Cardiac muscle cell (in vitro differentiated cells and primary cell): ENCODE data around the gene STARD13. TPM values are rescaled to one million over a fixed set of nuclear protein-coding genes. Genes with fewer than 3 reads are reported as not detected.

Source experiments
- DNase-seq, 2 donors: peaks; one replicate each; pipeline versions ENCODE4 v3.0.0 to v3.0.0-alpha.2; 2010 to 2017; ENCODE audit warnings: low read depth in 1 of 2, low spot score in 1 of 2
- H3K27ac ChIP-seq: fragments of 200-600 bp; sonication (generic); 2 replicates; pipeline ENCODE4 v1.5.1; 2016
- H3K27me3 ChIP-seq: fragments of 200-600 bp; sonication (generic); 2 replicates; pipeline ENCODE4 v1.6.0; 2016; ENCODE audit warnings: control low read depth
- H3K36me3 ChIP-seq: fragments of 200-600 bp; sonication (generic); 2 replicates; pipeline ENCODE4 v1.5.1; 2016; ENCODE audit warnings: control low read depth
- H3K4me1 ChIP-seq: fragments of 200-600 bp; sonication (generic); 2 replicates; pipeline ENCODE4 v1.8.1; 2017; ENCODE audit warnings: low read depth, mild to moderate bottlenecking, mixed run types
- H3K4me3 ChIP-seq: fragments of 200-600 bp; sonication (generic); 2 replicates; pipeline ENCODE4 v1.5.1; 2016; ENCODE audit warnings: mild to moderate bottlenecking
- H3K9me3 ChIP-seq: fragments of 200-600 bp; sonication (generic); 2 replicates; pipeline ENCODE4 v1.5.1; 2017; ENCODE audit warnings: low read depth, mild to moderate bottlenecking, control low read depth
- polyA plus RNA-seq: library from polyadenylated mRNA; unstranded; fragments of >200 nt; fragmentation: Nextera tagmentation; extraction: Ambion mirVana; gene quantifications from 2 replicates; pipeline ENCODE4 v1.2.1, GENCODE V29; 2016
- total RNA-seq: library from RNA; depleted of rRNA; stranded (reverse); fragments of >200 nt; gene quantifications from 2 replicates; pipeline ENCODE4 v1.2.3, GENCODE V29; 2016
- TF ChIP-seq, protein P1 (sequence below): IDR thresholded peaks from 2 replicates; pipeline ENCODE4 v1.5.1; 2012; ENCODE audit warnings: low read depth, mild to moderate bottlenecking, low read length

STARD13 gene
- total and polyA plus RNA-seq, 2 experiments from 2014 or later = 16.5 to 23.5 TPM

DNA sequence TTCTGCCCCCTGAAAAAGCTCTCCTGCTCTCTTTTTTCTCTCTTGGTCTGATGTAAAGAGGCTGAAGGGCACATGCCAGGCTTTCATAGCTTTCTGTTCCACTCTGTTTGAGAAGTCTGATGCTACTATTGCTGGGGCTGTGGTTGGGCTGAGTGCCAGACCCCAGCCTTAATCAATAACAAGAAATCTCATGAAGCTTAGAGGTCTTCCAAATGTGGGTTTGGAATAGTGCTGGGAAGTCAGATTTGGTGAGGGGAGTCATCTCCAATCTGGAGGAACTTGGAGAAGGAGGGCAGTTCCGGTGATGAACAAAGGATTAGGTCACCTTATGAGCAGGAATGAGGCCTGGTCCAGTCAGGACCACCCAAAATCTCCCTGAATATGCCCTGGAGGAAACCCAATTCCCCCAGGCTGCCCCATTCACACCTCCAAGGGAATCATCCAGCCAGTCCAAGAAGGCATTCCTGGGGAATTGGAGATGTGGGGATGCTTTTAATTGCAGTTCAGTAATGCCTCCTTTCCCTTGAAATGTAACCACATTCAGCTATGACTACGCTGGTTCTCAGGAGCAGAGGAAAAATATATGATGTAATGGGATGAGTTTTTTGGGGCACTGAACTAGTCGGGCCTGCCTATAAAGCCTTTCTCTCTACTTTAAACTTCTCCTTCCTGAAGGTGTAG lies 102.0 kb downstream of the STARD13 start:
- Histone ChIP-seq H3K4me3 (no peak overlapping the region), H3K27ac (no peak overlapping the region), H3K27me3 (no peaks in the 10 kb centered on the region), H3K4me1 (peaks cover 16% of the 10 kb centered on the region), H3K9me3 (no peaks in the 10 kb centered on the region), H3K36me3 (no peaks in the 10 kb centered on the region)
- TF ChIP-seq, protein P1, sequence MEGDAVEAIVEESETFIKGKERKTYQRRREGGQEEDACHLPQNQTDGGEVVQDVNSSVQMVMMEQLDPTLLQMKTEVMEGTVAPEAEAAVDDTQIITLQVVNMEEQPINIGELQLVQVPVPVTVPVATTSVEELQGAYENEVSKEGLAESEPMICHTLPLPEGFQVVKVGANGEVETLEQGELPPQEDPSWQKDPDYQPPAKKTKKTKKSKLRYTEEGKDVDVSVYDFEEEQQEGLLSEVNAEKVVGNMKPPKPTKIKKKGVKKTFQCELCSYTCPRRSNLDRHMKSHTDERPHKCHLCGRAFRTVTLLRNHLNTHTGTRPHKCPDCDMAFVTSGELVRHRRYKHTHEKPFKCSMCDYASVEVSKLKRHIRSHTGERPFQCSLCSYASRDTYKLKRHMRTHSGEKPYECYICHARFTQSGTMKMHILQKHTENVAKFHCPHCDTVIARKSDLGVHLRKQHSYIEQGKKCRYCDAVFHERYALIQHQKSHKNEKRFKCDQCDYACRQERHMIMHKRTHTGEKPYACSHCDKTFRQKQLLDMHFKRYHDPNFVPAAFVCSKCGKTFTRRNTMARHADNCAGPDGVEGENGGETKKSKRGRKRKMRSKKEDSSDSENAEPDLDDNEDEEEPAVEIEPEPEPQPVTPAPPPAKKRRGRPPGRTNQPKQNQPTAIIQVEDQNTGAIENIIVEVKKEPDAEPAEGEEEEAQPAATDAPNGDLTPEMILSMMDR = no peak
- DNase-seq = no peak

DNA sequence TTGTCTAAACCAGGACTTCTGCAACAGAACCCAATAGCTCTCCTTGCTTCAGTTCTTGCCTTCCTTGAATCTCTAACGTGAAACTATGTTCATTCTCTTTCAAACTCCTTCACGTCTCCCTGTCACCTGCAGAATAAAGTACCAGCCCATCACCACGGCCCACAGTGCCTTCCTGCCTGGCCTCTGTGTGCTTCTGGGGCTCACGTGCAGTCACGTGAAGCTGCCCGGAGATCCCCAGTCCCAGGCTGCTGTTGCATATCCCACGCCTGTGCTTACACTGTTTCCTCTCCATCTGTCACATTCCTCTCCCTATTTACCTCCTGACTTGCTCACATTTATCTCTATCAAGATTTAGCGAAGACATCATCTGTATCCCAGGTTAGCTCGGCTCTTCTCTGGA lies 102.8 kb downstream of the STARD13 start:
- Histone ChIP-seq H3K9me3 (no peaks in the 10 kb centered on the region), H3K27ac (no peak overlapping the region), H3K36me3 (no peaks in the 10 kb centered on the region), H3K4me1 (peaks cover 16% of the 10 kb centered on the region), H3K27me3 (no peaks in the 10 kb centered on the region), H3K4me3 (no peak overlapping the region)
- TF ChIP-seq, protein P1 = no peak
- DNase-seq = no peak

DNA sequence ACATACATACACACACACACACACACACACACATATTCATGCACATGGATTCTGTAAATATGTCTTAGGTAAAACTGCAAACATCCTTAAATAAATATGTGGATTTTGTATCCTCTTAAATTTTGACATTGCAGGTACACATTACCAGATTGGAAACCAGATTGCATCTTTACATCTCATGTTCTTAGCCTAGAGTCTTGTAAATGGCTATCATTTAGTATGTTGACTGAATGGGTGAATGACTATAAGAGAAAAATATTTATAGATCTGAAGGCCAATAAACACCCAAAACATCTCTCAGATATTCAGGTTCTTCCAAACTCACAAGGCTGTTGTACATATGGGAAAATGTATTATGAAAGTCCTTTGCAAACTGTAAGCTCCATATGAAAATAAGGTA lies 104.3 kb downstream of the STARD13 start:
- H3K9me3 ChIP-seq = no peaks in the 10 kb centered on the region
- no peak overlapping the region for H3K4me3 ChIP-seq
- peaks cover 16% of the 10 kb centered on the region for H3K4me1 ChIP-seq
- H3K36me3 ChIP-seq = no peaks in the 10 kb centered on the region
- no peaks in the 10 kb centered on the region for H3K27me3 ChIP-seq
- H3K27ac ChIP-seq = no peak overlapping the region
- DNase-seq = no peak
- TF ChIP-seq, protein P1 = no peak

DNA sequence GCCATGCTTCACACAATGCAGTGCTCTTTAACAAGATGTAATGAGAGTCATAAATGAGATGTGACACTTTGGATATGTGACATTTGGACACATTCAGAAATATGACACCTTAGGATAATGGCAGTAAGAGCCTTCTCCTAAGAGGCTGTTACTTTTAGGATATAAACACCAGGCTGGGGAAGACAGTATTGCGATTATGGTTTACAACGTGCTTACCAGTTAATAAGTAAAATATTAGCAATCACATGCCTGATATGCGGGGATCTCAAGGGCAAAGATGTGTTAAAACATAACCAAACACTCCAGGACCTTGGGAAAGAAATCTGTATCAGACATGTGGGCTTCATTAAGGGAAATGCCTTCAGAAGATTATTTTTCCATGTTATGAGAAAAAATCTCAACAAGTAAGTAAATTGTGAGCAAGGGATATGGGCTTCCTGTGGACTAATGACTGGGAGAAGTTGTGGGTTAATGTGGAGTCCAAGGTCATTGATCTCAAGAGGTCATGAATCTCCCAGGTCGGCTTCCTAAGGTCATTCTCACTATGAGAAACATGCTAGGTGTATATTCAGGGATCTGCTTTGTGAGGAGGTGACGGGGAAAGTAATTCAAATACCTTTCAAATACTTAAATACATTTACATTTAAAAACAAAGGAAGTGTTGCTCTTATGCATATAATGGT lies 105.3 kb downstream of the STARD13 start:
- Histone ChIP-seq H3K36me3 (no peaks in the 10 kb centered on the region), H3K27me3 (no peaks in the 10 kb centered on the region), H3K4me3 (no peak overlapping the region), H3K4me1 (peaks cover 16% of the 10 kb centered on the region), H3K27ac (no peak overlapping the region), H3K9me3 (no peaks in the 10 kb centered on the region)
- TF ChIP-seq, protein P1 = no peak
- no peak for DNase-seq

DNA sequence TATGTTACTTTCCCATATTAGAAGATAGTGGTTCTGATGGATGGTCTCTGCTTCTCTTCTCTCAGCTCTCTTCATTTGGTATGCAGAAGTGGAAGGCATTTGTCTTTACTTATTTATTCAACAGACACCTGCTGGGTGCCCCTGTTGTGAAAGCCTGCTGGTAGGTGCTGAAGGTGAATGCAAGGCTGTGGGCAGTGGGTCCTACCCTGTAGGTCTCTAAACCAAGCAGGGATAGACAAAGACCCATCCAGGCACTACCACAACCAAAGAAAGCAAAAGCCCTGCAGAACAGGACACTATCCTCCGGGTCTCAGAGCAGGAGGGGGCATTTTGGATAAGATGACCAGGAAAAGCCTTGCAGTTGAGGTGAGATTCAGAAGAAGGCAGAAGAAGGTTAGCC lies 106.1 kb downstream of the STARD13 start:
- Histone ChIP-seq H3K4me3 (no peak overlapping the region), H3K9me3 (no peaks in the 10 kb centered on the region), H3K36me3 (no peaks in the 10 kb centered on the region), H3K27ac (no peak overlapping the region), H3K4me1 (peaks cover 16% of the 10 kb centered on the region), H3K27me3 (no peaks in the 10 kb centered on the region)
- TF ChIP-seq, protein P1 = no peak
- no peak for DNase-seq
